Stimulated activated CD8-positive, alpha-beta memory T cell treated with anti-CD3 and anti-CD28 coated beads, Interleukin-15, amount 100 ng/mL, for 24 hours (primary cell): ENCODE measurements around the gene FASTK.

ENCODE experiments used
- DNase-seq: peaks from one replicate; pipeline ENCODE4 v3.0.0-alpha.2; 2020; ENCODE audit warnings: low read depth

FASTK gene

GRCh38 chr7:151095828-151096475 is 15.3 kb upstream of the FASTK start:
- DNase-seq: no peak

- no peak for DNase-seq
Observed at GRCh38 chr7:151095123-151095797, 14.7 kb upstream of the FASTK start.

- no peak for DNase-seq
Observed at GRCh38 chr7:151094675-151095074, 14.1 kb upstream of the FASTK start.

GRCh38 chr7:151093748-151094147 is 13.1 kb upstream of the FASTK start:
- no peak for DNase-seq

- DNase-seq: no peak
Observed at GRCh38 chr7:151091988-151092387, 11.4 kb upstream of the FASTK start.

GRCh38 chr7:151091431-151091830 is 10.8 kb upstream of the FASTK start:
- DNase-seq: no peak

GRCh38 chr7:151091003-151091402 is 10.4 kb upstream of the FASTK start:
- DNase-seq: no peak

GRCh38 chr7:151089893-151090730 is 9.5 kb upstream of the FASTK start:
- DNase-seq: no peak

- DNase-seq: no peak
Observed at GRCh38 chr7:151088856-151089699, 8.5 kb upstream of the FASTK start.

- DNase-seq: no peak
Observed at GRCh38 chr7:151088019-151088855, 7.6 kb upstream of the FASTK start.

- DNase-seq: no peak
Observed at GRCh38 chr7:151087245-151088018, 6.8 kb upstream of the FASTK start.

- DNase-seq: no peak
Observed at GRCh38 chr7:151086802-151087244, 6.2 kb upstream of the FASTK start.

- DNase-seq: no peak
Observed at GRCh38 chr7:151085691-151086620, 5.3 kb upstream of the FASTK start, which contains the start of gene AGAP3. AGAP3 (plus strand) TSS chr7:151086475; CDS start chr7:151086742, 267 bp downstream.

GRCh38 chr7:151085329-151085690 is 4.7 kb upstream of the FASTK start:
- DNase-seq: no peak

GRCh38 chr7:151083824-151084160 is 3.2 kb upstream of the FASTK start:
- DNase-seq: no peak

- DNase-seq: peak; percentile 61
Observed at GRCh38 chr7:151083071-151083823, 2.6 kb upstream of the FASTK start, which contains the start of gene TMUB1. TMUB1 (minus strand) TSS chr7:151083493; CDS start chr7:151082563, 930 bp downstream.

GRCh38 chr7:151082141-151083070 is 1.8 kb upstream of the FASTK start:
- DNase-seq: no peak
